ENCODE data around the gene ZC3H14.

GRCh38 chr14:88612981-88613380, 50.1 kb downstream of the ZC3H14 start:
- no peak for TF ChIP-seq ZNF658 (tag by site-specific recombination; IDR thresholded peaks at IDR 0.05)
- TF ChIP-seq, protein P1, sequence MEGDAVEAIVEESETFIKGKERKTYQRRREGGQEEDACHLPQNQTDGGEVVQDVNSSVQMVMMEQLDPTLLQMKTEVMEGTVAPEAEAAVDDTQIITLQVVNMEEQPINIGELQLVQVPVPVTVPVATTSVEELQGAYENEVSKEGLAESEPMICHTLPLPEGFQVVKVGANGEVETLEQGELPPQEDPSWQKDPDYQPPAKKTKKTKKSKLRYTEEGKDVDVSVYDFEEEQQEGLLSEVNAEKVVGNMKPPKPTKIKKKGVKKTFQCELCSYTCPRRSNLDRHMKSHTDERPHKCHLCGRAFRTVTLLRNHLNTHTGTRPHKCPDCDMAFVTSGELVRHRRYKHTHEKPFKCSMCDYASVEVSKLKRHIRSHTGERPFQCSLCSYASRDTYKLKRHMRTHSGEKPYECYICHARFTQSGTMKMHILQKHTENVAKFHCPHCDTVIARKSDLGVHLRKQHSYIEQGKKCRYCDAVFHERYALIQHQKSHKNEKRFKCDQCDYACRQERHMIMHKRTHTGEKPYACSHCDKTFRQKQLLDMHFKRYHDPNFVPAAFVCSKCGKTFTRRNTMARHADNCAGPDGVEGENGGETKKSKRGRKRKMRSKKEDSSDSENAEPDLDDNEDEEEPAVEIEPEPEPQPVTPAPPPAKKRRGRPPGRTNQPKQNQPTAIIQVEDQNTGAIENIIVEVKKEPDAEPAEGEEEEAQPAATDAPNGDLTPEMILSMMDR (tag by site-specific recombination; IDR thresholded peaks at IDR 0.05): no peak
- TF ChIP-seq ZNF404 (tag by site-specific recombination; IDR thresholded peaks at IDR 0.05): no peak
- no peak for TF ChIP-seq OVOL3 (tag by site-specific recombination; IDR thresholded peaks at IDR 0.05)
- TF ChIP-seq ZNF2 (tag by site-specific recombination; IDR thresholded peaks at IDR 0.05): no peak
- TF ChIP-seq SALL2 (tag by site-specific recombination; IDR thresholded peaks at IDR 0.05; ENCODE audit: borderline replicate concordance): no peak
- no peak for TF ChIP-seq ZNF510 (tag by site-specific recombination; IDR thresholded peaks at IDR 0.05; ENCODE audit: insufficient replicate concordance)
- TF ChIP-seq ZNF747 (tag by site-specific recombination; IDR thresholded peaks at IDR 0.05): no peak
- no peak for TF ChIP-seq ZNF692 (tag by site-specific recombination; IDR thresholded peaks at IDR 0.05)
- TF ChIP-seq, protein P2, sequence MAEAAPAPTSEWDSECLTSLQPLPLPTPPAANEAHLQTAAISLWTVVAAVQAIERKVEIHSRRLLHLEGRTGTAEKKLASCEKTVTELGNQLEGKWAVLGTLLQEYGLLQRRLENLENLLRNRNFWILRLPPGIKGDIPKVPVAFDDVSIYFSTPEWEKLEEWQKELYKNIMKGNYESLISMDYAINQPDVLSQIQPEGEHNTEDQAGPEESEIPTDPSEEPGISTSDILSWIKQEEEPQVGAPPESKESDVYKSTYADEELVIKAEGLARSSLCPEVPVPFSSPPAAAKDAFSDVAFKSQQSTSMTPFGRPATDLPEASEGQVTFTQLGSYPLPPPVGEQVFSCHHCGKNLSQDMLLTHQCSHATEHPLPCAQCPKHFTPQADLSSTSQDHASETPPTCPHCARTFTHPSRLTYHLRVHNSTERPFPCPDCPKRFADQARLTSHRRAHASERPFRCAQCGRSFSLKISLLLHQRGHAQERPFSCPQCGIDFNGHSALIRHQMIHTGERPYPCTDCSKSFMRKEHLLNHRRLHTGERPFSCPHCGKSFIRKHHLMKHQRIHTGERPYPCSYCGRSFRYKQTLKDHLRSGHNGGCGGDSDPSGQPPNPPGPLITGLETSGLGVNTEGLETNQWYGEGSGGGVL (tag by site-specific recombination; IDR thresholded peaks at IDR 0.05): no peak

Data from HEK293 (cell line).